NB4 (cell line): Measurements from ENCODE around the gene SAPCD2.

Experiments used
- DNase-seq: peaks from one replicate; pipeline ENCODE4 v3.0.0; 2010; ENCODE audit warnings: low read depth
- H3K4me3 ChIP-seq: one replicate; pipeline ENCODE4 v1.5.1; 2011; ENCODE audit warnings: mild to moderate bottlenecking, low read depth, low read length, moderate library complexity
- MYC ChIP-seq: IDR thresholded peaks from 2 replicates; pipeline ENCODE4 v1.6.1; 2011; ENCODE audit warnings: low read depth, low read length
- POLR2A ChIP-seq: IDR thresholded peaks from 2 replicates; pipeline ENCODE4 v1.6.1; 2011; ENCODE audit warnings: mild to moderate bottlenecking; ENCODE audit not compliant: insufficient read length; ENCODE audit errors: extremely low read depth
- TF ChIP-seq, protein P1 (sequence below): IDR thresholded peaks from 2 replicates; pipeline ENCODE4 v1.6.1; 2011; ENCODE audit warnings: low read depth, low read length
- TF ChIP-seq, protein P2 (sequence below): IDR thresholded peaks from one replicate; pipeline ENCODE4 v1.5.1; 2012; ENCODE audit warnings: low read depth, low read length

The SAPCD2 gene

GRCh38 chr9:137110911-137111787 lies 40.8 kb upstream of the SAPCD2 start:
- H3K4me3 ChIP-seq, result no peak overlapping the region
- no peak for DNase-seq
- TF ChIP-seq POLR2A (no peak), MYC (no peak)
- TF ChIP-seq, protein P1, sequence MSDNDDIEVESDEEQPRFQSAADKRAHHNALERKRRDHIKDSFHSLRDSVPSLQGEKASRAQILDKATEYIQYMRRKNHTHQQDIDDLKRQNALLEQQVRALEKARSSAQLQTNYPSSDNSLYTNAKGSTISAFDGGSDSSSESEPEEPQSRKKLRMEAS, result no peak
- TF ChIP-seq, protein P2, sequence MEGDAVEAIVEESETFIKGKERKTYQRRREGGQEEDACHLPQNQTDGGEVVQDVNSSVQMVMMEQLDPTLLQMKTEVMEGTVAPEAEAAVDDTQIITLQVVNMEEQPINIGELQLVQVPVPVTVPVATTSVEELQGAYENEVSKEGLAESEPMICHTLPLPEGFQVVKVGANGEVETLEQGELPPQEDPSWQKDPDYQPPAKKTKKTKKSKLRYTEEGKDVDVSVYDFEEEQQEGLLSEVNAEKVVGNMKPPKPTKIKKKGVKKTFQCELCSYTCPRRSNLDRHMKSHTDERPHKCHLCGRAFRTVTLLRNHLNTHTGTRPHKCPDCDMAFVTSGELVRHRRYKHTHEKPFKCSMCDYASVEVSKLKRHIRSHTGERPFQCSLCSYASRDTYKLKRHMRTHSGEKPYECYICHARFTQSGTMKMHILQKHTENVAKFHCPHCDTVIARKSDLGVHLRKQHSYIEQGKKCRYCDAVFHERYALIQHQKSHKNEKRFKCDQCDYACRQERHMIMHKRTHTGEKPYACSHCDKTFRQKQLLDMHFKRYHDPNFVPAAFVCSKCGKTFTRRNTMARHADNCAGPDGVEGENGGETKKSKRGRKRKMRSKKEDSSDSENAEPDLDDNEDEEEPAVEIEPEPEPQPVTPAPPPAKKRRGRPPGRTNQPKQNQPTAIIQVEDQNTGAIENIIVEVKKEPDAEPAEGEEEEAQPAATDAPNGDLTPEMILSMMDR, result no peak

DNA sequence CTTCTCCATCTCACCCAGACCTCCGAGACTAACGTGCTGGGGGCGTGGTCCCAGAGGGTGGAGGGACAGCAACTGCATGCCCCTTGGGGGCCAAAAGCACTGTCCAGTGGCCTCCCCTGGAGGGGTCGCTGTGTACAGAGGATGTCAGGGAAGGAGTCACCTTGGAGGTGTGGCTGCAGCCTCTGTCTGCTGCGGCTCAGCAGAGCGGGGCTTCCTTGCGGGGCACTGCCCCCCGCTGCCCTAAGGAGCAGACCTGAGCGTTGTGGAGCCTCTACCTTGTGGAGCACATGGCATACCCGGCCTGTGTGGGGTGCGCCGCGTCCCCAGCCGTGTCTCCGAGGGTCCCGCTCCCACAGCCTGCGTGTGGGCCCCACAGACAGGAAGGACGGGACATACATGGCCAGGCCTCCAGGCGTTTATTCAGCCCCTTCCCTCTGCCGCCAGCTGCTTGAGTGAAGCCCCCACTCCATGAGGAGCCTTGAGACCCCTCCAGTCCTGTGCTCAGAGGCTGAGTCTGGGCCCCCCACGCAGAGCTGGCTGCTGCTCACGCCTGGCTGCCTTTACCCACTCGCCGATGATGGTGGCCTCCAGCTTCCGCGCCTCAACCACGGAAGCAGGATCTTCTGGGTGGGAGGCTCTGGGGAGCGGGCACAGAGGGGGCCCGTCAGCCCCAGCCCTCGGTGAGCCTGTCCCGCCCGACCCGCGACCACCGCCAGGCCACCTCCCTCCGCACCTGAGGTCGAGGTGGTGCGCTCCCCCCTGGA lies 40.0 kb upstream of the SAPCD2 start:
- TF ChIP-seq POLR2A, result no peak
- no peak for TF ChIP-seq MYC
- TF ChIP-seq, protein P2, result no peak
- TF ChIP-seq, protein P1, result no peak
- DNase-seq, result no peak
- no peak overlapping the region for H3K4me3 ChIP-seq

DNA sequence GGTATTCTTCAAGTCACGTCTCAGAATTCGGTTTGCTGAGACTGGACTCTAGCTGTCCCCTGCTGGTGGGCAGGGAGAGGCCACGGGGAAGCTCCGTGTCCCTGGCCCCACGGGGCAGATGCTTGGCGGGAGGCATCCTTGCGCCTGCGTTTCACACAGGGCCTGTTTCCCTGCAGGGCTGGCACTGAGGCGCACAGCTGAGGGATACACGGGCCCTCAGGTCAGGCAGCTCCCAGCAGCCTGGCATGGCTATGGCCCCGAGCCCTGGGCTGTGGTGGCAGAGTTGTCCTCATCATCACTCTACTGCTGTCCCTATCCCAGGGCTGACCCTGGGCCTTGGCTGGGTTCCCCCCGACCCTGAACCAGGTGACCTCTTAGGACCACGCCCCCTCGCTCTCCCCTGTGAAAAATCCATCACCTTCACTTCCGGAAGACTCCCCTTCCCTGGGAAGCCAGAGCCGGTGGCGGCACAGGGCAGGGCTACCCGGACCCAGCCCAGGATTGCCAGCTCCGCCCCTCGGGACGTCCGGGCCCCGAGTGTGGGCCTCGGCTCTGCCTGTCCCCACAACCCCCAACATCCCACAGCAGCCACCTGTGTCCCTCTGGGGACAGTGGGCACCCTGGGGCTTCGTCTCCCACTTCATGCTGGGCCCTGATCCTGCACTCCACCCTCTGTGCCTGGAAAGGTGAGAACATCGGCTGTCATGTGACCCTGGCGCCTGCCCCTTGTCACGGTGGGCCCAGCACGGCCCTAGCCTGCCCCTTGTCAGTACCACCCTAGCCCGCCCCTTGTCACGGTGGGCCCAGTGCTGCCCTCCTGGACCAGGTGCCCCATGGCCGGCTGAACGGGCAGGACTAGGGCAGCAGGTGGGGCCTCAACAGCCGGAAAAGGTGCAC lies 39.1 kb upstream of the SAPCD2 start:
- no peak for DNase-seq
- H3K4me3 ChIP-seq, result no peak overlapping the region
- TF ChIP-seq MYC (no peak), POLR2A (no peak)
- TF ChIP-seq, protein P2, result no peak
- TF ChIP-seq, protein P1, result no peak

- H3K4me3 ChIP-seq, result no peak overlapping the region
- TF ChIP-seq POLR2A (peak; percentile 15), MYC (no peak)
- TF ChIP-seq, protein P2, result no peak
- TF ChIP-seq, protein P1, result no peak
- DNase-seq, result no peak
Observed at GRCh38 chr9:137108608-137109249, 38.4 kb upstream of the SAPCD2 start.

GRCh38 chr9:137107982-137108381 lies 37.6 kb upstream of the SAPCD2 start:
- H3K4me3 ChIP-seq, result no peak overlapping the region
- no peak for DNase-seq
- TF ChIP-seq, protein P2, result no peak
- no peak for TF ChIP-seq POLR2A
- TF ChIP-seq MYC, result no peak
- TF ChIP-seq, protein P1, result no peak
